ENCODE data around the gene FAM174C.

FAM174C gene

DNA sequence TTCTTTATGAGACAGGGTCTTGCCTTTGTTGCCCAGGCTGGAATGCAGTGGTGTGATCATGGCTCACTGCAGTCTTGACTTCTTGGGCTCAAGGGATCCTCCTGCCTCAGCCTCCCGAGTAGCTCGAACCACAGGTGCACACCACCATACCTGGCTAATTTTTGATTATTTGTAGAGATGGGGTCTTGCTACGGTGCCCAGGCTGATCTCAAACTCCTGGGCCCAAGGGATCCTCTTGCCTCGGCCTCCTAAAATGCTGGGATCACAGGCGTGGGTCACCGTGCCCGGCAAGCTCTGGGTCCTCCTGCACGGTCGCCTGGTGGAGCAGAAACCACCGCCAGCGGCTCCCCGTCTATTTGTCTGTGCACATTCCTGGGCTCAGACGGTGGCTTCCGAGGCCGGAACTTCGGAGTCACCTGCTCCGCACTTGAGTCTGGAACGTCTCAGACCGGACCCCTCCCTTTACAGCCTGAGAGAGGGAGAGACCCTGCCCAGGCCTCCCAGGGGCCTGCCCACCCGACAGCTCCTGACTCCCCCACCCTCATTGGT is 32.5 kb downstream of the FAM174C start:
- DNase-seq (ENCODE audit: low read depth) = no peak
- TF ChIP-seq, protein P1, sequence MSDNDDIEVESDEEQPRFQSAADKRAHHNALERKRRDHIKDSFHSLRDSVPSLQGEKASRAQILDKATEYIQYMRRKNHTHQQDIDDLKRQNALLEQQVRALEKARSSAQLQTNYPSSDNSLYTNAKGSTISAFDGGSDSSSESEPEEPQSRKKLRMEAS (IDR thresholded peaks at IDR 0.05; ENCODE audit: low read depth, low read length) = no peak
- no peak for TF ChIP-seq POLR2A (IDR thresholded peaks at IDR 0.05; ENCODE audit: extremely low read depth, insufficient read length)
- TF ChIP-seq, protein P2, sequence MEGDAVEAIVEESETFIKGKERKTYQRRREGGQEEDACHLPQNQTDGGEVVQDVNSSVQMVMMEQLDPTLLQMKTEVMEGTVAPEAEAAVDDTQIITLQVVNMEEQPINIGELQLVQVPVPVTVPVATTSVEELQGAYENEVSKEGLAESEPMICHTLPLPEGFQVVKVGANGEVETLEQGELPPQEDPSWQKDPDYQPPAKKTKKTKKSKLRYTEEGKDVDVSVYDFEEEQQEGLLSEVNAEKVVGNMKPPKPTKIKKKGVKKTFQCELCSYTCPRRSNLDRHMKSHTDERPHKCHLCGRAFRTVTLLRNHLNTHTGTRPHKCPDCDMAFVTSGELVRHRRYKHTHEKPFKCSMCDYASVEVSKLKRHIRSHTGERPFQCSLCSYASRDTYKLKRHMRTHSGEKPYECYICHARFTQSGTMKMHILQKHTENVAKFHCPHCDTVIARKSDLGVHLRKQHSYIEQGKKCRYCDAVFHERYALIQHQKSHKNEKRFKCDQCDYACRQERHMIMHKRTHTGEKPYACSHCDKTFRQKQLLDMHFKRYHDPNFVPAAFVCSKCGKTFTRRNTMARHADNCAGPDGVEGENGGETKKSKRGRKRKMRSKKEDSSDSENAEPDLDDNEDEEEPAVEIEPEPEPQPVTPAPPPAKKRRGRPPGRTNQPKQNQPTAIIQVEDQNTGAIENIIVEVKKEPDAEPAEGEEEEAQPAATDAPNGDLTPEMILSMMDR (IDR thresholded peaks at IDR 0.05; ENCODE audit: low read depth, low read length) = no peak
- TF ChIP-seq MYC (IDR thresholded peaks at IDR 0.05; ENCODE audit: low read depth, low read length) = no peak

DNA sequence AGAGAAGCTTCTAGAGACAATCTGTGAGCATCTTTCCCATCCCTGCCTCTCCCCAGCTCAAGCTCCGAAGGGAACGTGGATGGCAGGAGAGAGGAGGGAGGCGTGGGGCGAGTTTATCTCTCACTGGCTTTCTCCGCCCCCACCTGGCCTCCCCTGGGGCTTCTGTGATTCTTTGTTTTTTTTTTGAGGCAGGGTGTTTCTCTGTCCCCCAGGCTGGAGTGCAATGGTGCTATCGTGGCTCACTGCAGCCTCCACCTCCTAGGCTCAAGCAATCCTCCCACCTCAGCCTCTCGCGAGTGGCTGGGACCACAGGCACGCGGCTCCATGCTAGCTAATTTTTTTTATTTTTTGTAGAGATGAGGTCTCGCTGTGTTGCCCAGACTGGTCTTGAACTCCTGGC is 33.4 kb downstream of the FAM174C start:
- DNase-seq (ENCODE audit: low read depth) = no peak
- H3K4me3 ChIP-seq (ENCODE audit: low read depth, low read length) = peak overlapping the region; percentile 85
- no peak for TF ChIP-seq MYC (IDR thresholded peaks at IDR 0.05; ENCODE audit: low read depth, low read length)
- no peak for TF ChIP-seq POLR2A (IDR thresholded peaks at IDR 0.05; ENCODE audit: extremely low read depth, insufficient read length)
- TF ChIP-seq, protein P1 (IDR thresholded peaks at IDR 0.05; ENCODE audit: low read depth, low read length) = no peak
- TF ChIP-seq, protein P2 (IDR thresholded peaks at IDR 0.05; ENCODE audit: low read depth, low read length) = no peak

More for the DNA sequence above, 32.5 kb downstream of the FAM174C start:
- peak overlapping the region; percentile 85 for H3K4me3 ChIP-seq (ENCODE audit: low read depth, low read length)

DNA sequence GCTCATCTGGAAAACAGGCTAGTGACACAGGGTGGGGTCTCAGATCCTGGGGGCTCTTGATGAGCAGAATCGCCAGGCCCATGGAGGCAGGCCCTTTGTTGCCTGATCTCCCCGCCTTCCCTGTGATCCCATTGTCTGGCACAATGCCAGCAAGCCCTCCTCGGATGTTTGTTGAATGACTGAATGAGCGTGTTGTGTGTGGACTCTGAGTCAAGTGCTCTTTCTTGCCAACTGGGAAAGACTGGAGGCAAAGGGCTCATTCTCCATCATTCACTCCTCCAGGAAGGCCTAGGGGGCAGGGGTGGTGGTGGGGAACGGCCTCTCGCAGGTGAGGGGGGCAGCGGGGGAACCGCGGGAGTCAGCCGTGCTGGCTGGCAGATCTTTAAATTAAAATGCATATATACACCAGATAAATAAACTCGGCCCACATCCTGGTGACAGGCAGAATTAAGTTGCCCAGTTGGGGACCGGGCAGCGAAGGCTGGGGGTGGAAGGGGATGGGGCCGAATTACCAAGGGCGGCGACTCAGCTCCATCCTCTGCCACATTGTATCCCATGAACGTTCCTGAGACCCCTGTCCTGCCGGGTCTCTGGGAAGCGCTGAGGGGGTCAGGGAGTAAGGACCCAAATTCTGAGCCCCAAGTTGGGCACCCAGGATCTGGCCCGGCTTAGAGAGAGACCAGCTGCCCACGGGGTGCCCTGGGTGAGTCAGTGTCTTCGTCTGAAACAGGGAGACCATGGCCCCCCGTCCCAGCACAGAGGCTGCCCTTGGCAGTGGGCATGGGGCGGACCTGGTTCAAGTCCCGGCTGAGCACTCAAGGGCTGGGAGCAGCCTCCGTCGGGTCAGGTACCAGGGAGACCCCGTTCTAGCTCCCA is 34.9 kb downstream of the FAM174C start:
- no peak for DNase-seq (ENCODE audit: low read depth)
- TF ChIP-seq MYC (IDR thresholded peaks at IDR 0.05; ENCODE audit: low read depth, low read length) (no peak), POLR2A (IDR thresholded peaks at IDR 0.05; ENCODE audit: extremely low read depth, insufficient read length) (no peak)
- TF ChIP-seq, protein P2 (IDR thresholded peaks at IDR 0.05; ENCODE audit: low read depth, low read length) = no peak
- TF ChIP-seq, protein P1 (IDR thresholded peaks at IDR 0.05; ENCODE audit: low read depth, low read length) = no peak
- H3K4me3 ChIP-seq (ENCODE audit: low read depth, low read length) = no peak overlapping the region

DNA sequence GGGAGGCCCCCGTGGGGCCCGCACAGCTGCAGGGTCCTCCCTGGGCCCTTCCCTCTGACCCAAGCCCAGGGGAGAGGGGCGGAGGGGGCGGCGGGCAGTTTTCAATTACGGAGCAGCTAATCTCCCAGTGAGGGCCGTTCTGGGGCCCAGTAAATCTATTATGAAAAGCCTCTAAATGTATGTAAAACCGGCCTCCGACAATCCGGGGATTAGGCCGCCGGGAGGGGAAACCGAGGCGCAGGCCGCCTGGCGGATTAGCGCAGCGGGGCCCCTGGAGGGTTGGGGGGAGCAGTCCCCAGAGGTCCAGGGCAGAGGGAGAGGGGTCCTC is 35.5 kb downstream of the FAM174C start:
- DNase-seq (ENCODE audit: low read depth) = no peak
- no peak for TF ChIP-seq POLR2A (IDR thresholded peaks at IDR 0.05; ENCODE audit: extremely low read depth, insufficient read length)
- TF ChIP-seq, protein P2 (IDR thresholded peaks at IDR 0.05; ENCODE audit: low read depth, low read length) = no peak
- no peak for TF ChIP-seq MYC (IDR thresholded peaks at IDR 0.05; ENCODE audit: low read depth, low read length)
- TF ChIP-seq, protein P1 (IDR thresholded peaks at IDR 0.05; ENCODE audit: low read depth, low read length) = no peak
- H3K4me3 ChIP-seq (ENCODE audit: low read depth, low read length) = no peak overlapping the region

DNA sequence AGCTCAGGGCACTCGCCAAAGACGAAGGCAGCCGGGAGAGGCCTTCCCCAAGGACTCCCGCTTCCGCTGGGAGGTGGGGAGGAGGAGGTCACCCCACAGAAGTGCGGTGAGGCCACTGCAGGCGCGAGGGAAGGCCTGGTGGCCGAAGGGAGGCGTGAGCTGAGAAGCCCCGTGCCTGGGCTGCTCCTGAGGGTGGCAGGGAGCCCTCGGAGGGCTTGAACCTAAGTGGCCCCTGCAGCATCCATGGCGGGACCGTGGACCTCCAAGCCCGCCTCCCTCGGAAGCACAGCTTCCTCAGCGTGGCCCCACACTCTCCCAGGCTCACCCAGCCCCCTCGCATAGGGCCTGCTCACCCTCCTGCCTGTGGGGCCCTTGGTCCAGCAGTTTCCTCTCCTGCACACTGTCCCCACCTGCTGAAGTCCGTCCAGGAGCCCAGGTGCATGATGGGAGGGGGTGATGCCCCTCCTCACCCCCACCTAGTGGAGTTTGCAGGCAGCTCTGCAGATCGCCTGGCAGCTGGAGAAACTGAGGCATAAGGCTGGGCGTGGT is 36.3 kb downstream of the FAM174C start:
- TF ChIP-seq, protein P1 (IDR thresholded peaks at IDR 0.05; ENCODE audit: low read depth, low read length) = no peak
- no peak for TF ChIP-seq MYC (IDR thresholded peaks at IDR 0.05; ENCODE audit: low read depth, low read length)
- TF ChIP-seq, protein P2 (IDR thresholded peaks at IDR 0.05; ENCODE audit: low read depth, low read length) = no peak
- TF ChIP-seq POLR2A (IDR thresholded peaks at IDR 0.05; ENCODE audit: extremely low read depth, insufficient read length) = no peak
- H3K4me3 ChIP-seq (ENCODE audit: low read depth, low read length) = no peak overlapping the region
- DNase-seq (ENCODE audit: low read depth) = no peak

Data from NB4 (cell line).